Kidney (tissue), 14 donors: Measurements from ENCODE around the gene ATAD2B. TPM values are rescaled to one million over a fixed set of nuclear protein-coding genes. Genes with fewer than 3 reads are reported as not detected.

ENCODE experiments used
- DNase-seq, 5 donors: peaks; one replicate each; pipeline ENCODE4 v3.0.0-alpha.2; 2013 to 2020
- FAIRE-seq: peaks from 2 replicates; lab custom pipeline; 2012; peaks lifted over from hg19 to GRCh38; lab: Jason Lieb, UNC
- H3K27ac ChIP-seq, 2 donors: one replicate each; pipeline ENCODE4 v1.7.0; 2013; ENCODE audit warnings: low read depth in 2 of 2, low read length in 2 of 2, inconsistent platforms in 1 of 2
- H3K27me3 ChIP-seq: one replicate; pipeline ENCODE4 v1.7.1; 2013; ENCODE audit warnings: low read length, inconsistent platforms; ENCODE audit not compliant: control insufficient read depth, insufficient read depth
- H3K36me3 ChIP-seq, 3 donors: one replicate each; pipeline versions ENCODE4 v1.7.0 to v1.7.1; 2013; ENCODE audit warnings: low read length in 3 of 3, control low read depth in 1 of 3, inconsistent platforms in 1 of 3; ENCODE audit not compliant: insufficient read depth in 3 of 3, control insufficient read depth in 2 of 3
- H3K4me1 ChIP-seq, 3 donors: one replicate each; pipeline versions ENCODE4 v1.7.0 to v1.7.1; 2013; ENCODE audit warnings: low read length in 3 of 3, inconsistent platforms in 1 of 3, low read depth in 1 of 3; ENCODE audit not compliant: control insufficient read depth in 2 of 3, insufficient read depth in 2 of 3
- H3K4me3 ChIP-seq, 3 donors: one replicate each; pipeline versions ENCODE4 v1.7.0 to v1.8.1; 2013; ENCODE audit warnings: low read length in 3 of 3, control low read depth in 1 of 3, inconsistent platforms in 1 of 3
- H3K9ac ChIP-seq, 3 donors: one replicate each; pipeline versions ENCODE4 v1.7.0 to v1.7.1; 2013; ENCODE audit warnings: low read length in 3 of 3, control low read depth in 1 of 3, inconsistent platforms in 1 of 3
- H3K9me3 ChIP-seq, 3 donors: one replicate each; pipeline versions ENCODE4 v1.7.0 to v1.7.1; 2013; ENCODE audit warnings: low read length in 3 of 3, control low read depth in 1 of 3, inconsistent platforms in 1 of 3; ENCODE audit not compliant: control insufficient read depth in 2 of 3, insufficient read depth in 1 of 3
- CTCF ChIP-seq: IDR thresholded peaks from 3 replicates; pipeline ENCODE4 v1.5.1; 2012; ENCODE audit warnings: mild to moderate bottlenecking, moderate library complexity, borderline replicate concordance; ENCODE audit not compliant: insufficient read depth; ENCODE audit errors: extremely low read depth
- intact Hi-C: fragments of 100-400 bp; cut with DNase I; formaldehyde crosslinking; loops from one replicate; pipeline ENCODE4 v1.11.1; 2022
- polyA plus RNA-seq: library from polyadenylated mRNA; stranded (reverse); fragments of 350-450 nt; fragmentation: Illumina TruSeq; extraction: RNeasy Lipid Tissue Mini Kit (QIAGEN cat#74804); gene quantifications from one replicate; pipeline ENCODE4 v1.2.3, GENCODE V29; 2014; ENCODE audit warnings: low read depth, low replicate concordance; ENCODE audit not compliant: insufficient read depth
- total RNA-seq: library from RNA; stranded (reverse); fragmentation: NEBNext Ultra II Directional; extraction: Animal tissue kit (Norgen Biotek cat#: 25700); gene quantifications from one replicate; pipeline ENCODE4 v1.2.1, GENCODE V29; 2021
- donor health status: control.
- donor health status: control.
- donor health status: control.
- donor health status: control.
- donor health status: control.
- donor health status: DM: yes; HTN: yes; CAD: no.
- donor health status: Normal renal cell carcinoma (clear cell type).

The ATAD2B gene
- total and polyA plus RNA-seq, 2 donors from 2014 or later, result 2.3 to 28.7 TPM

- Histone ChIP-seq H3K9ac (no peak overlapping the region), H3K4me3 (no peak overlapping the region), H3K27me3 (no peaks in the 10 kb centered on the region), H3K9me3 (no peaks in the 10 kb centered on the region), H3K27ac (no peak overlapping the region), H3K4me1 (no peaks in the 10 kb centered on the region), H3K36me3 (peaks cover 0 to 7% (median 2%) of the 10 kb centered on the region in 3 donors)
- FAIRE-seq (no peak), DNase-seq (peak in 1 of 5 donors; percentile 8)
- TF ChIP-seq CTCF, result no peak
- intact Hi-C loops, result no loop called here
Measured at GRCh38 chr2:23756593-23757292, 170.2 kb downstream of the ATAD2B start.

DNA sequence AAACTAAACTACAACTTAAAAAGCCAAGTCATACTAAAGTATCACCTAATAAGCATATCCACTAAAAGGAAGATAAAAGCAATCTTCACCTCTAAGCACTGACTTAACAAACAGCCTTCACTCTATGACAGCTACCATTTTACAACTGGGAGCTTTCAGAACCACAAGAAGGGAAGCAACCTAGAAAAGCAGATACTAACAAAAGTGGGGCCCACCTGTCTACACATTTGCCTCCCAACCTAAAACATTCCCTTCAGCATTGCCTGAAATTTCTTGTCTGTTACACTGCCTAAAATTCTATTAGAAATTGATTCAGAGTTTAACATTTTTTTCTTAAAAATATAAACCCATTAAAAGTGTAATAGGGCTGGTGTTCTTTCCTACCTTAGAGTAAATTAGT lies 172.0 kb downstream of the ATAD2B start:
- no peaks in the 10 kb centered on the region for H3K27me3 ChIP-seq
- DNase-seq (no peak), FAIRE-seq (no peak)
- H3K9ac ChIP-seq, result no peak overlapping the region
- H3K36me3 ChIP-seq, result peaks cover 0 to 8% (median 2%) of the 10 kb centered on the region in 3 donors
- no peaks in the 10 kb centered on the region for H3K4me1 ChIP-seq
- H3K4me3 ChIP-seq, result no peak overlapping the region
- no peak for TF ChIP-seq CTCF
- no peak overlapping the region for H3K27ac ChIP-seq
- intact Hi-C loops, result no loop called here
- no peaks in the 10 kb centered on the region for H3K9me3 ChIP-seq

- Histone ChIP-seq H3K36me3 (peaks cover 0 to 8% (median 2%) of the 10 kb centered on the region in 3 donors), H3K27me3 (no peaks in the 10 kb centered on the region), H3K27ac (no peak overlapping the region), H3K4me1 (no peaks in the 10 kb centered on the region), H3K9ac (no peak overlapping the region), H3K4me3 (no peak overlapping the region), H3K9me3 (no peaks in the 10 kb centered on the region)
- intact Hi-C loops, result no loop called here
- no peak for TF ChIP-seq CTCF
- DNase-seq (no peak), FAIRE-seq (no peak)
Measured at GRCh38 chr2:23753291-23754010, 173.5 kb downstream of the ATAD2B start.
